ENCODE results near the gene OR6M1. TPM values are rescaled to one million over a fixed set of nuclear protein-coding genes. Genes with fewer than 3 reads are reported as not detected.

Gene OR6M1
- total RNA-seq, 1 donor = not detected

DNA sequence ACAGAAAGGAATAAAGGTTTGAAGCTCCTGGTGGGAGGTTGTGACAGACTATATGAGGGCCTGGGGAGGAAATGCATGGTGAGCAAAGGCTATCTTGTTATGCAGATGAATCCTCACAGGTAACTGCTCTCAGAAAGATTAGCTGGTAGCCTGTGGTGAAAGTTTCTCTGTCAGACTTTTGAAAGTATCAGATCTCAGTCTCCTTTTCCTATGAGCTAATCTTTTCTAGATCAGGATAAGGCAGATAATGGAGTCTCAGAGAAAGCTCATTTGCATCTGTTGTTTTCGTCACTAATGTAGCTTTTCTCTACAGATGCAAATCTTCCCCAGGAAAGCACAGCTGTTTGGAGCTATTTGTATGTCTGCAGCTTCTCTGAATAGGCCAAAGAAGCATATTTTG is 30.9 kb downstream of the OR6M1 start:
- Histone ChIP-seq H3K9me3 (ENCODE audit: low read depth, low read length) (no peaks in the 10 kb centered on the region), H2AFZ (ENCODE audit: low read length) (no peak overlapping the region), H4K20me1 (ENCODE audit: insufficient read depth, low read length) (no peaks in the 10 kb centered on the region), H3K79me2 (ENCODE audit: insufficient read depth, low read length) (no peaks in the 10 kb centered on the region), H3K4me2 (ENCODE audit: insufficient read depth, low read length) (no peak overlapping the region), H3K27ac (ENCODE audit: low read depth, low read length) (no peak overlapping the region), H3K27me3 (ENCODE audit: insufficient read depth, low read length) (no peaks in the 10 kb centered on the region), H3K4me3 (ENCODE audit: insufficient read depth, low read length) (no peak overlapping the region), H3K4me1 (ENCODE audit: insufficient read depth, low read length) (no peaks in the 10 kb centered on the region), H3K36me3 (ENCODE audit: insufficient read depth, low read length) (no peaks in the 10 kb centered on the region)
- no peak for TF ChIP-seq CTCF (IDR thresholded peaks at IDR 0.05; ENCODE audit: extremely low read depth, low read depth, low read length)
- no peak for DNase-seq (ENCODE audit: insufficient read length, low spot score, missing footprints)

DNA sequence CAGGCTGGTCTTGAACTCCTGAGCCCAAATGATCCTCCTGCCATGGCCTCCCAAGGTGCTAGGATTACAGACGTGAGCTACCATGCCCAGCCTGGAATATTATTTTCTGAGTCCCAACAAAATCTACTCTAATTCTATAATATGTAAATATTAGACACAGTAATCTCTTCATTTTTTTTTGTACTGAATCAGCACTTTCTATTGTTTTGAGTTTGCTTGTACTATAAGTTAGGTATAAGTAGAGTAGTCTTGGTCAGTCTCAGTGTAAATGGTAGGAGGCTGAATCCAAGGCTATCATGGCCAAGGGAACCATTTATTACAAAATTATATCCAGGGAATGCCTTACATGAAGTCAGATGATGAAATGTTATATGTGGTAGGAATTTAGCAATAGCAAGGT is 32.2 kb downstream of the OR6M1 start:
- Histone ChIP-seq H3K4me1 (ENCODE audit: insufficient read depth, low read length) (no peaks in the 10 kb centered on the region), H3K4me2 (ENCODE audit: insufficient read depth, low read length) (no peak overlapping the region), H2AFZ (ENCODE audit: low read length) (no peak overlapping the region), H3K27ac (ENCODE audit: low read depth, low read length) (no peak overlapping the region), H3K36me3 (ENCODE audit: insufficient read depth, low read length) (no peaks in the 10 kb centered on the region), H3K4me3 (ENCODE audit: insufficient read depth, low read length) (no peak overlapping the region), H3K9me3 (ENCODE audit: low read depth, low read length) (no peaks in the 10 kb centered on the region), H3K79me2 (ENCODE audit: insufficient read depth, low read length) (no peaks in the 10 kb centered on the region), H4K20me1 (ENCODE audit: insufficient read depth, low read length) (no peaks in the 10 kb centered on the region), H3K27me3 (ENCODE audit: insufficient read depth, low read length) (no peaks in the 10 kb centered on the region)
- DNase-seq (ENCODE audit: insufficient read length, low spot score, missing footprints) = no peak
- no peak for TF ChIP-seq CTCF (IDR thresholded peaks at IDR 0.05; ENCODE audit: extremely low read depth, low read depth, low read length)

DNA sequence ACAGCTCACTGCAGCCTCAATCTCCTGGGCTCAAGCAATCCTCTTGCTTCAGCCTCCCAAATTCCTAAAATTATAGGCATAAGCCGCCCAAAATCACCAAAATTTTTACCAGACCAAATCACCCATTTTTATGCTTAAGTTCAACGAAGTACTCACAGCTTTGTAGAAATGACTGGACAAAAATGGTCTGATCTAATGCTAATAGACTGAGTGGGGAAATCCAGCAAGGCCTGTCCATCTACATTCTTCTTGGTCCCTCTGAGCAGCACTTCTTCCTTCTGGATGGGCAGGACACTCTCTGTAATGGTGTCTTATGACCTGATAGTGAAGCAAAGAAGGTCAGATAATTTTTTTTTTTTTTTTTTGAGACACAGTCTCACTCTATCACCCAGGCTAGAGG is 33.1 kb downstream of the OR6M1 start:
- Histone ChIP-seq H3K79me2 (ENCODE audit: insufficient read depth, low read length) (no peaks in the 10 kb centered on the region), H4K20me1 (ENCODE audit: insufficient read depth, low read length) (no peaks in the 10 kb centered on the region), H3K27ac (ENCODE audit: low read depth, low read length) (no peak overlapping the region), H3K4me3 (ENCODE audit: insufficient read depth, low read length) (no peak overlapping the region), H3K4me2 (ENCODE audit: insufficient read depth, low read length) (no peak overlapping the region), H3K9me3 (ENCODE audit: low read depth, low read length) (no peaks in the 10 kb centered on the region), H3K27me3 (ENCODE audit: insufficient read depth, low read length) (no peaks in the 10 kb centered on the region), H3K4me1 (ENCODE audit: insufficient read depth, low read length) (no peaks in the 10 kb centered on the region), H3K36me3 (ENCODE audit: insufficient read depth, low read length) (no peaks in the 10 kb centered on the region), H2AFZ (ENCODE audit: low read length) (no peak overlapping the region)
- no peak for TF ChIP-seq CTCF (IDR thresholded peaks at IDR 0.05; ENCODE audit: extremely low read depth, low read depth, low read length)
- DNase-seq (ENCODE audit: insufficient read length, low spot score, missing footprints) = no peak

DNA sequence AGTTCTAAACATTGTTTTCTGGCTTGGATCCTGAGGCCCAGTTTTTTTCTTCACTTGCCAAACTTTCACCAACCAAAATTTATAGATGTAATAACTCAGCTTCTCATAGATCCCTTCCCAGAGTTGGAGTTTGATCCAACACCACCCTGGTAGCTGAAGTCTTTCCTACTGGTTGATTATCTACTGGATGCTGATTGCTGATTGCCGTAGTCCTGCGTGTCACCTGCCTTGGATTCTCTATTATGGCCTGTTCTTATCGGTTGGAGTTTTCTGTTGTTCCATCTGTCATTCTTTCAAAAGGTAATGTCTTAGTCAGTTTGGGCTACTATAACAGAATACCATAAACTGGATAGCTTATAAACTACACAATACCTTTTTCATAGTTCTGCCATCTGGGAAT is 34.5 kb downstream of the OR6M1 start:
- H3K27ac ChIP-seq (ENCODE audit: low read depth, low read length) = no peak overlapping the region
- H3K79me2 ChIP-seq (ENCODE audit: insufficient read depth, low read length) = no peaks in the 10 kb centered on the region
- TF ChIP-seq CTCF (IDR thresholded peaks at IDR 0.05; ENCODE audit: extremely low read depth, low read depth, low read length) = no peak
- no peak for DNase-seq (ENCODE audit: insufficient read length, low spot score, missing footprints)
- H3K4me1 ChIP-seq (ENCODE audit: insufficient read depth, low read length) = no peaks in the 10 kb centered on the region
- no peak overlapping the region for H2AFZ ChIP-seq (ENCODE audit: low read length)
- H3K36me3 ChIP-seq (ENCODE audit: insufficient read depth, low read length) = no peaks in the 10 kb centered on the region
- no peaks in the 10 kb centered on the region for H4K20me1 ChIP-seq (ENCODE audit: insufficient read depth, low read length)
- H3K27me3 ChIP-seq (ENCODE audit: insufficient read depth, low read length) = no peaks in the 10 kb centered on the region
- no peaks in the 10 kb centered on the region for H3K9me3 ChIP-seq (ENCODE audit: low read depth, low read length)
- H3K4me3 ChIP-seq (ENCODE audit: insufficient read depth, low read length) = no peak overlapping the region
- no peak overlapping the region for H3K4me2 ChIP-seq (ENCODE audit: insufficient read depth, low read length)

Data from osteoblast (primary cell).